Measurements from ENCODE around the gene GPI.
"Not testable (repeated sequence)": the region's sequence is repeated elsewhere in the genome, so short reads cannot be mapped to it uniquely, and the experiment has no call there.

Gene GPI

GRCh38 chr19:34330116-34330515 lies 34.9 kb upstream of the GPI start:
- Histone ChIP-seq H3K27me3 (ENCODE audit: control insufficient read depth, insufficient read depth, low read length) (no peaks in the 10 kb centered on the region), H3K9me3 (ENCODE audit: control insufficient read depth, low read length) (no peaks in the 10 kb centered on the region), H3K9ac (no peak overlapping the region), H3K27ac (no peak overlapping the region), H3K36me3 (ENCODE audit: control insufficient read depth, insufficient read depth, low read length) (no peaks in the 10 kb centered on the region), H3K4me3 (ENCODE audit: low read depth, low read length) (no peak overlapping the region), H3K79me2 (peaks cover 4% of the 10 kb centered on the region), H2AFZ (no peak overlapping the region), H3K4me2 (ENCODE audit: low read length) (no peak overlapping the region), H3K4me1 (no peaks in the 10 kb centered on the region)
- TF ChIP-seq, protein P1, sequence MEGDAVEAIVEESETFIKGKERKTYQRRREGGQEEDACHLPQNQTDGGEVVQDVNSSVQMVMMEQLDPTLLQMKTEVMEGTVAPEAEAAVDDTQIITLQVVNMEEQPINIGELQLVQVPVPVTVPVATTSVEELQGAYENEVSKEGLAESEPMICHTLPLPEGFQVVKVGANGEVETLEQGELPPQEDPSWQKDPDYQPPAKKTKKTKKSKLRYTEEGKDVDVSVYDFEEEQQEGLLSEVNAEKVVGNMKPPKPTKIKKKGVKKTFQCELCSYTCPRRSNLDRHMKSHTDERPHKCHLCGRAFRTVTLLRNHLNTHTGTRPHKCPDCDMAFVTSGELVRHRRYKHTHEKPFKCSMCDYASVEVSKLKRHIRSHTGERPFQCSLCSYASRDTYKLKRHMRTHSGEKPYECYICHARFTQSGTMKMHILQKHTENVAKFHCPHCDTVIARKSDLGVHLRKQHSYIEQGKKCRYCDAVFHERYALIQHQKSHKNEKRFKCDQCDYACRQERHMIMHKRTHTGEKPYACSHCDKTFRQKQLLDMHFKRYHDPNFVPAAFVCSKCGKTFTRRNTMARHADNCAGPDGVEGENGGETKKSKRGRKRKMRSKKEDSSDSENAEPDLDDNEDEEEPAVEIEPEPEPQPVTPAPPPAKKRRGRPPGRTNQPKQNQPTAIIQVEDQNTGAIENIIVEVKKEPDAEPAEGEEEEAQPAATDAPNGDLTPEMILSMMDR (IDR thresholded peaks at IDR 0.05): no peak

DNA sequence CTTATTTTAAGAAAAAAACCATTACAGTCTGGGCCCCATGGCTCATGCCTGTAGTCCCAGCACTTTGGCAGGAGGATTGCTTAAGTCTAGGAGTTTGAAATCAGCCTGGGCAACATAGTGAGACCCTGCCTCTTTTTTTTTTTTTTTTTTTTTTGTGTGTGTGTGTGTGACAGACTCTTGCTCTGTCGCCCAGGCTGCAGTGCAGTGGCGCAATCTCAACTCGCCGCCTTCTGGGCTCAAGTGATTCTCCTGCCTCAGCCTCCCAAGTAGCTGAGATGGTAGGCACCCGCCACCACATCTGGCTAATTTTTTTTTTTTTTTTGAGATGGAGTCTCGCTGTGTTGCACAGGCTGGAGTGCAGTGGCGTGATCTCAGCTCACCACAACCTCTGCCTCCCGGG lies 34.4 kb upstream of the GPI start:
- H3K4me3 ChIP-seq (ENCODE audit: low read depth, low read length); H2AFZ ChIP-seq; H3K36me3 ChIP-seq (ENCODE audit: control insufficient read depth, insufficient read depth, low read length); H3K4me1 ChIP-seq; H3K9me3 ChIP-seq (ENCODE audit: control insufficient read depth, low read length); H3K27me3 ChIP-seq (ENCODE audit: control insufficient read depth, insufficient read depth, low read length); H3K27ac ChIP-seq; H3K4me2 ChIP-seq (ENCODE audit: low read length); H3K79me2 ChIP-seq; H3K9ac ChIP-seq: not testable (repeated sequence)

DNA sequence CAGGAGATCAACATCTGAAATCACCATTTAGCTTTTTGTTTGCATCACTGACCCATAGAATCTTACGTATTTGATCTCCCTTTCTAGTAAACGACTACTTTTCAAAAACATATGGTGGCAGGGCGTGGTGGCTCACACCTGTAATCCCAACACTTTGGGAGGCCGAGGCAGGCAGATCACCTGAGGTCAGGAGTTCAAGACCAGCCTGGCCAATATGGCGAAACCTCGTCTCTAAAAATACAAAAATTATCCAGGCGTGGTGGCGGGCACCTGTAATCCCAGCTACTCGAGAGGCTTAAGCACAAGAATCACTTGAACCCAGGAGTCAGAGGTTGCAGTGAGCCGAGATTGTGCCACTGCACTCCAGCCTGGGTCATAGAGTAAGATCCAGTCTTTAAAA lies 33.4 kb upstream of the GPI start:
- H3K4me3 ChIP-seq (ENCODE audit: low read depth, low read length); H3K79me2 ChIP-seq; H3K4me1 ChIP-seq; H3K9ac ChIP-seq; H2AFZ ChIP-seq; H3K4me2 ChIP-seq (ENCODE audit: low read length); H3K9me3 ChIP-seq (ENCODE audit: control insufficient read depth, low read length); H3K27me3 ChIP-seq (ENCODE audit: control insufficient read depth, insufficient read depth, low read length); H3K36me3 ChIP-seq (ENCODE audit: control insufficient read depth, insufficient read depth, low read length): not testable (repeated sequence)
- peak overlapping the region; percentile 6 for H3K27ac ChIP-seq

DNA sequence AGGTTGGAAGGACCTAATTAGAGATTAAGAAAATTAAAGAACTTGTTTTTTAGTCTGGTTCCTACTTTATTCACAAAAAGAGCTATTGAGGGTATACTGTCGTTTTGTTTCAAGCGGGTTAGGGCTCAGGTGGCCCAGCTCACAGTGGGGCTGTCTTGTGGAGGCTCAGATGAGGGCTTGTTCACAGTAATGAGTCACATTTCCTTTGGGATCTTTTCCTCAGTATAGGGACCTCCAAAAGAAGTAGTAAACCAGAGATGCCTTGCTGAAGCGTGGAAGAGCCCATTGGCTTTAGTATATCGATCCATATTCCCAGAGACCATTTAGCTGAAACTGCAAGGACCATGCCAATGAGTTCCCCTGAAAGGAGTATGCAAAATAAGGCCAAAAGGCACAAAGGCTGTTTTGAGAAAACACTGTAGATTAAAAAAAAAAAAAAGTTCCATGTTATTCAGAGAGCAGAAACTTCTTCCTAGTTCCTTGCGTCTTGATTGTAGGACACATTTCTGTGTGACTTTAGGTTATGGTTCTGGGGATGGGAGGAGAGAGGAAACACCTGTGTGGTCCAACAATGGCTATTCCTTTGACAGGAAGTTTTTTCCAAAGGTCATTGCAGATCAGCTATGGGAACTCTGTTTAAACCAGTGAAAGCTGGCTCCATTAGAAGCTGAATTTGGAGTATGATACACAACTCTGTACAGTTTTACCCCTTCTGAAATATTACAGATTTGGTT lies 32.8 kb upstream of the GPI start:
- Histone ChIP-seq H3K79me2 (peaks cover 3% of the 10 kb centered on the region), H3K9ac (no peak overlapping the region), H3K36me3 (ENCODE audit: control insufficient read depth, insufficient read depth, low read length) (no peaks in the 10 kb centered on the region), H3K4me2 (ENCODE audit: low read length) (no peak overlapping the region), H3K27me3 (ENCODE audit: control insufficient read depth, insufficient read depth, low read length) (no peaks in the 10 kb centered on the region), H3K27ac (peak overlapping the region; percentile 6), H3K9me3 (ENCODE audit: control insufficient read depth, low read length) (no peaks in the 10 kb centered on the region), H3K4me1 (no peaks in the 10 kb centered on the region), H2AFZ (no peak overlapping the region), H3K4me3 (ENCODE audit: low read depth, low read length) (no peak overlapping the region)
- TF ChIP-seq, protein P1 (IDR thresholded peaks at IDR 0.05): no peak

DNA sequence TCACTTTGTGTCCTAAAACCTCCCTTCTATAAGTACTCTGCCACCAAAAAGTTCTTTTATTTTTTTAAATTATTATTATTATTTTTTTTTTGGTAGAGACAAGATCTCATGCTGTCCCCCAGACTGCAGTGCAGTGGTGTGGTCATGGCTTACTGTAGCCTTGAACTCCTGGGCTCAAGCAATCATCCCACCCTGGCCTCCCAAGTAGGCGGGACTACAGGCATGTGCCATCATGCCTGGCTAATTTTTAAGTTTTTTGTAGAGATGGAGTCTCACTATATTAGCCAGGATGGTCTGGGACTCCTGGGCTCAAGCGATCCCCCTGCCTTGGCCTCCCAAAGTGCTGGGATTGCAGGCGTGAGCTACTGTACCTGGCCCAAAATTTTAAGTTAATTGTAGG lies 29.1 kb upstream of the GPI start:
- Histone ChIP-seq H3K4me2 (ENCODE audit: low read length) (no peak overlapping the region), H3K9me3 (ENCODE audit: control insufficient read depth, low read length) (no peaks in the 10 kb centered on the region), H3K36me3 (ENCODE audit: control insufficient read depth, insufficient read depth, low read length) (no peaks in the 10 kb centered on the region), H3K4me1 (no peaks in the 10 kb centered on the region), H3K27ac (no peak overlapping the region), H3K27me3 (ENCODE audit: control insufficient read depth, insufficient read depth, low read length) (no peaks in the 10 kb centered on the region), H2AFZ (no peak overlapping the region), H3K79me2 (peaks cover 5% of the 10 kb centered on the region), H3K9ac (no peak overlapping the region), H3K4me3 (ENCODE audit: low read depth, low read length) (no peak overlapping the region)
- TF ChIP-seq, protein P1 (IDR thresholded peaks at IDR 0.05): no peak

GRCh38 chr19:34336781-34337271 lies 28.2 kb upstream of the GPI start:
- TF ChIP-seq, protein P1 (IDR thresholded peaks at IDR 0.05): peak; percentile 64
- Histone ChIP-seq H3K36me3 (ENCODE audit: control insufficient read depth, insufficient read depth, low read length) (no peaks in the 10 kb centered on the region), H3K27ac (no peak overlapping the region), H3K4me2 (ENCODE audit: low read length) (no peak overlapping the region), H3K9me3 (ENCODE audit: control insufficient read depth, low read length) (no peaks in the 10 kb centered on the region), H3K4me1 (no peaks in the 10 kb centered on the region), H2AFZ (no peak overlapping the region), H3K27me3 (ENCODE audit: control insufficient read depth, insufficient read depth, low read length) (no peaks in the 10 kb centered on the region), H3K4me3 (ENCODE audit: low read depth, low read length) (no peak overlapping the region), H3K79me2 (peaks cover 5% of the 10 kb centered on the region), H3K9ac (no peak overlapping the region)

All from parathyroid adenoma (tissue), 2 donors.